SK-N-SH (cell line): Measurements from ENCODE around the gene PHETA2. TPM values are rescaled to one million over a fixed set of nuclear protein-coding genes. Genes with fewer than 3 reads are reported as not detected.
A peak's percentile ranks its signal among the peaks of the same experiment; 100 is the strongest.

Experiments
- CTCF ChIA-PET: fragments of 300-600, 350-600 bp; formaldehyde crosslinking; extraction: SDS; loops from one replicate; lab custom pipeline; 2021; lab: Yijun Ruan, JAX
- POLR2A ChIA-PET: fragments of 350-600 bp; sonication (Branson Sonifier 250); formaldehyde crosslinking; extraction: SDS; loops from one replicate; lab custom pipeline; 2020; ENCODE audit warnings: antibody characterized with exemption, inconsistent platforms; lab: Yijun Ruan, JAX
- DNase-seq: peaks from one replicate; pipeline ENCODE4 v3.0.0; 2012
- H2AFZ ChIP-seq: fragments of 200-600 bp; sonication (generic); 2 replicates; pipeline ENCODE4 v1.8.1; 2016; ENCODE audit warnings: antibody characterized with exemption, mild to moderate bottlenecking, low read depth
- H3F3A ChIP-seq: fragments of 200-600 bp; sonication (generic); replicated peaks from 2 replicates; pipeline ENCODE3; 2016; ENCODE audit warnings: antibody characterized with exemption, mild to moderate bottlenecking; ENCODE audit not compliant: insufficient read depth
- H3K27ac ChIP-seq, 2 experiments: fragments of 200-500 bp in 1 of 2; fragments of 200-600 bp in 1 of 2; sonication (Bioruptor generic) in 1 of 2; sonication (generic), shearing (Covaris generic) in 1 of 2; 2 replicates each; pipeline versions ENCODE4 v1.5.1 to v1.6.1; 2014 to 2016; ENCODE audit warnings: low read depth in 2 of 2, inconsistent platforms in 1 of 2, low read length in 1 of 2, mild to moderate bottlenecking in 1 of 2, mixed read lengths in 1 of 2
- H3K27me3 ChIP-seq: fragments of 200-600 bp; sonication (generic), shearing (Covaris generic); 2 replicates; pipeline ENCODE4 v1.6.1; 2016; ENCODE audit warnings: mixed run types; ENCODE audit not compliant: insufficient read depth
- H3K36me3 ChIP-seq, 2 experiments: fragments of 200-500 bp in 1 of 2; fragments of 200-600 bp in 1 of 2; sonication (Bioruptor generic) in 1 of 2; sonication (generic) in 1 of 2; replicated peaks in 1 of 2; 2 replicates each; pipeline versions ENCODE3 to v1.5.1; 2014 to 2016; ENCODE audit warnings: low read length in 1 of 2, mild to moderate bottlenecking in 1 of 2; ENCODE audit not compliant: insufficient read depth in 2 of 2, control insufficient read depth in 1 of 2
- H3K4me1 ChIP-seq, 2 experiments: fragments of 200-500 bp in 1 of 2; fragments of 200-600 bp in 1 of 2; sonication (Bioruptor generic) in 1 of 2; sonication (generic), shearing (Covaris generic) in 1 of 2; 2 replicates each; pipeline versions ENCODE4 v1.5.1 to v1.6.1; 2014 to 2016; ENCODE audit warnings: low read depth in 1 of 2, low read length in 1 of 2, mixed run types in 1 of 2; ENCODE audit not compliant: insufficient read depth in 2 of 2, control insufficient read depth in 1 of 2
- H3K4me2 ChIP-seq: fragments of 200-600 bp; sonication (generic), shearing (Covaris generic); 2 replicates; pipeline ENCODE4 v1.6.1; 2017; ENCODE audit warnings: mixed run types
- H3K4me3 ChIP-seq, 2 experiments: fragments of 200-500 bp in 1 of 2; fragments of 200-600 bp in 1 of 2; sonication (Bioruptor generic) in 1 of 2; sonication (generic), shearing (Covaris generic) in 1 of 2; 2 replicates each; pipeline versions ENCODE4 v1.5.1 to v1.8.1; 2014 to 2016; ENCODE audit warnings: low read depth in 2 of 2, inconsistent platforms in 1 of 2, low read length in 1 of 2, mild to moderate bottlenecking in 1 of 2, mixed read lengths in 1 of 2, moderate library complexity in 1 of 2
- H3K79me2 ChIP-seq: fragments of 200-600 bp; sonication (generic); 2 replicates; pipeline ENCODE4 v1.8.1; 2017; ENCODE audit warnings: mild to moderate bottlenecking; ENCODE audit not compliant: insufficient read depth
- H3K9ac ChIP-seq: fragments of 200-600 bp; sonication (generic); 2 replicates; pipeline ENCODE4 v1.6.1; 2017; ENCODE audit warnings: mixed run types
- H3K9me2 ChIP-seq: fragments of 200-600 bp; sonication (generic); 2 replicates; pipeline ENCODE4 v1.6.1; 2017; ENCODE audit warnings: mixed run types
- H3K9me3 ChIP-seq: fragments of 200-600 bp; sonication (generic); 2 replicates; pipeline ENCODE4 v1.6.1; 2017; ENCODE audit warnings: mixed run types, mild to moderate bottlenecking, moderate library complexity
- H4K20me1 ChIP-seq: fragments of 200-600 bp; sonication (generic); 2 replicates; pipeline ENCODE4 v1.6.1; 2017; ENCODE audit warnings: mild to moderate bottlenecking, mixed run types; ENCODE audit not compliant: insufficient read depth
- CHD2 ChIP-seq: fragments of 150-350 bp; IDR thresholded peaks from 2 replicates; pipeline ENCODE4 v1.6.1; 2018; ENCODE audit warnings: low read length; ENCODE audit not compliant: partially characterized antibody
- ELF1 ChIP-seq: IDR thresholded peaks from 2 replicates; pipeline ENCODE4 v1.4.0; 2012
- EZH2phosphoT487 ChIP-seq: fragments of 200-600 bp; sonication (generic); IDR thresholded peaks from 2 replicates; pipeline ENCODE4 v1.6.1; 2017; ENCODE audit warnings: low read depth, mixed run types, mild to moderate bottlenecking, antibody characterized with exemption, moderate library complexity, borderline replicate concordance
- FOXM1 ChIP-seq: IDR thresholded peaks from 2 replicates; pipeline ENCODE4 v1.4.0; 2012; ENCODE audit warnings: low read depth, mild to moderate bottlenecking
- GATA2 ChIP-seq: sonication (generic); formaldehyde crosslinking; IDR thresholded peaks from 2 replicates; pipeline ENCODE4 v1.5.0; 2020; ENCODE audit warnings: mild to moderate bottlenecking, missing genetic modification reagents
- JUND ChIP-seq: IDR thresholded peaks from 2 replicates; pipeline ENCODE4 v1.4.0; 2012
- MAX ChIP-seq: IDR thresholded peaks from 2 replicates; pipeline ENCODE4 v1.4.0; 2012; ENCODE audit warnings: low read depth
- MEF2A ChIP-seq: IDR thresholded peaks from 2 replicates; pipeline ENCODE4 v1.4.0; 2012; ENCODE audit warnings: low read depth, borderline replicate concordance
- NFIC ChIP-seq: IDR thresholded peaks from 2 replicates; pipeline ENCODE4 v1.4.0; 2012; ENCODE audit warnings: borderline replicate concordance
- NRF1 ChIP-seq: IDR thresholded peaks from 2 replicates; pipeline ENCODE4 v1.6.1; 2012; ENCODE audit warnings: low read depth, mild to moderate bottlenecking, low read length
- POLR2AphosphoS5 ChIP-seq: IDR thresholded peaks from 2 replicates; pipeline ENCODE4 v1.6.1; 2012; ENCODE audit warnings: low read depth, low read length
- RCOR1 ChIP-seq: fragments of 150-350 bp; IDR thresholded peaks from 2 replicates; pipeline ENCODE4 v1.6.1; 2017; ENCODE audit warnings: antibody characterized with exemption, low read length
- SIN3A ChIP-seq: IDR thresholded peaks from 2 replicates; pipeline ENCODE4 v1.6.1; 2012; ENCODE audit warnings: low read depth, mild to moderate bottlenecking, low read length, moderate library complexity, borderline replicate concordance
- TAF1 ChIP-seq: IDR thresholded peaks from 2 replicates; pipeline ENCODE4 v1.6.1; 2012; ENCODE audit warnings: low read depth, mild to moderate bottlenecking, low read length, moderate library complexity, borderline replicate concordance
- TCF12 ChIP-seq: IDR thresholded peaks from 2 replicates; pipeline ENCODE4 v1.4.0; 2012
- USF2 ChIP-seq: fragments of 150-350 bp; IDR thresholded peaks from 2 replicates; pipeline ENCODE4 v1.6.1; 2017; ENCODE audit warnings: antibody characterized with exemption, low read length, low read depth, borderline replicate concordance
- YY1 ChIP-seq: IDR thresholded peaks from 2 replicates; pipeline ENCODE4 v1.4.0; 2012; ENCODE audit warnings: low read depth, mild to moderate bottlenecking
- WGBS: methylation state at CpG from one replicate; pipeline ENCODE4 v1.1.6; 2017; ENCODE audit warnings: low lambda C conversion rate; 5-methylcytosine and 5-hydroxymethylcytosine counted together
- polyA plus RNA-seq, 3 experiments: library from polyadenylated mRNA; depleted of rRNA; stranded (reverse); fragments of >200 nt; gene quantifications; 2 replicates each; pipeline ENCODE4 v1.2.3, GENCODE V29; 2012
- TF ChIP-seq, protein P1 (sequence below): IDR thresholded peaks from 2 replicates; pipeline ENCODE4 v1.6.1; 2012; ENCODE audit warnings: mild to moderate bottlenecking, low read depth, low read length, moderate library complexity
- TF ChIP-seq, protein P2 (sequence below): IDR thresholded peaks from 2 replicates; pipeline ENCODE4 v1.4.0; 2012; ENCODE audit warnings: low read depth, borderline replicate concordance

PHETA2 gene
- polyA plus RNA-seq, 1 of the 3 experiments (the other 2 are of a cell fraction): 0.05 TPM

DNA sequence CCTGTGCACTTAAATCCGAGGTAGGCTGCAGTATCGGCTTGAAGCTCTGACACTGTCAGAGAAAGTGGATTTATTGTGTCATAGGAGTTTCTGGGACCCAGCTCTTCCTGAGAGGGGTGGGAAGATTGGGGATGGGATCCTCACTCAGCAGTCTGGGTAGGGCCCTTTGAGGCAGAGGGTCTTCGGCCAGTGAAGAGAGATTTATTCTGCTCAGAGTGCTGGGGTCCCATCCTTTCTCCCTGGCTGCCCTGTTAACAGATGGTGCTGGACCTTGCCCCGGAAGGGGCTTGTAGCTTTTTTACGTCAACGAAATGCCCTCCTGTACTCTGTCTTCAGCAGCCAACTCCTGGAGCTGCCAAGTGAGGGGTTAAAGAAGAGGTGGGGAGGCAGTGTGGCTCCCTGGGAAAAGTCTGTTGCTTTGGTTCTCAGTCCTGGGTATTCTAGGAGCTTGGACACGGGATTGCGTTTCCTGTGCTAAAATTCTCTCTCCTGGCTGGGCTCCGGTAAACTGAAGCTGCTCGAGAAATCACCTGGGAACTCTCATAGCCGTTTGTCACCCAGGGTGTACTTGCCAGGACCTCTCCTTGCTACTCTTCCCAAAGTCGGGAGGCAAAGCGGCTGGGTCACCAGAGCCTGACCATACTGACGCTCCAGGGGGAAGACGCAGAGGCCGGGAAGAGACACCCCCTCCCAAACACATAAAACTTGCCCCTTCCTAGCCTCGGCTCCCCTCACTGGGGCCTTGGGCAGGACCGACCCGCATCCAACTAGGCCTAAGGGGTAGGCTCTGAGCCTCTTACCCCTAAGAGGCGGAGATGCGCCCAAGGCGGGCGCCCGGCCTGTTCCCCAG lies 4.6 kb downstream of the PHETA2 start:
- no peaks in the 10 kb centered on the region for H4K20me1 ChIP-seq
- H3F3A ChIP-seq: no peaks in the 10 kb centered on the region
- no peaks in the 10 kb centered on the region for H3K9me3 ChIP-seq
- CTCF ChIA-PET: interaction anchor here (1.2 kb wide), 1 partner anchor 12 kb away, joined by 4 read pairs; no protein-coding TSS in a partner anchor
- no peaks in the 10 kb centered on the region for H3K27me3 ChIP-seq
- 78% methylated on average over 8 of the region's 24 CpGs for WGBS
- no peak for TF ChIP-seq ELF1
- no peak for DNase-seq
- peak overlapping the region; percentile 59; the same call in 1 of the 2 replicates for H2AFZ ChIP-seq
- no peaks in the 10 kb centered on the region for H3K36me3 ChIP-seq
- H3K27ac ChIP-seq: peak overlapping the region; percentile 76 to 78
- peak overlapping the region; percentile 70; the same call in 1 of the 2 replicates for H3K4me2 ChIP-seq
- H3K9ac ChIP-seq: peak overlapping the region; percentile 78
- no peaks in the 10 kb centered on the region for H3K9me2 ChIP-seq
- POLR2A ChIA-PET: no interaction called here
- H3K79me2 ChIP-seq: peaks cover 15% of the 10 kb centered on the region
- H3K4me1 ChIP-seq: peaks cover 0 to 8% of the 10 kb centered on the region in 2 experiments; a peak in 2 of 4 replicates
- H3K4me3 ChIP-seq: peak overlapping the region; percentile 60 to 71; a peak in 3 of 4 replicates

DNA sequence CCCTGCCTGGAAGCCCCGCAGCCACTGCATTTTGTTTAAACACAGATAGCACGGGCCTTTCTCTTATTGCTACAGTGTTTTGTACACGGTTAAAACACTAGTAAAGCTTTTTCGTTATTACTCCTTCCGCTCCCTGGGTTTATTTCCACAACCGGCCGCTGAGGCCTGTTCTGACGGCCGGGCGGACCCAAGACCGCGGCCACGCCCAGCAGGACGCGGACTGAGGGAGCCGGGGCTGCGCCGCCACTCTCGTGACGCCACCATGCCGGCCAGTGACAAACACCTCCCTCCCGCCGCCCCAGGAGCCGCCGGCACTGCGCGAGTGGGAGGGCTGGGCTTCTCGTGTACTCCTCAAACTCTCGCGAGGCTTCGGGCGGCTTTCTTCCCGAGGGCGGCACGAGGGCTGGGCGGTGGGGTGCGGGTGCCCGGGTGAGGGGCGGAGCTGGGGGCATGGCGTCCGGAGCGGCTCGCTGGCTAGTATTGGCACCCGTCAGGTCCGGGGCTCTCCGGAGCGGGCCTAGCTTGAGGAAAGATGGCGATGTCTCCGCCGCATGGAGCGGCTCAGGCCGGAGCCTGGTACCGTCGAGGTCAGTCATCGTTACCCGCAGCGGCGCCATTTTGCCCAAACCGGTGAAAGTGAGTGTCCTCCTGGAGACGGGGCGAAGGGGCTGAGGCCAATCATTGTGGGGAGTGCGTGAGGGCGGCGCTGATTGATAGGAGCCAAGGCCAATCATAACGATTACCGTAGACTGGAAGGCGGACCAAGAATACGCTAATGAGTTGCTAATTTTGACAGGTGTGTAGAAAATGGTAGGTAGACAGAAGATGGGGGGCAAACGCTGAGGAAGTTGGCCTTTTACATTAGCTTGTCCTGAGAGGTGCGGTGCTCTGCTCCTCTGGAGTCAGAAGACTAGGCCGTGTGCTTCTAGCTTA lies 5.5 kb downstream of the PHETA2 start, which contains the start of gene SMDT1:
SMDT1 (plus strand) TSS at position 382 of the 933 bp plus-strand sequence; CDS start at position 451, 69 bp downstream.
- no peaks in the 10 kb centered on the region for H3K9me2 ChIP-seq
- ChIA-PET POLR2A (interaction anchor here (1.5 kb wide), 1 partner anchor 11 kb away, joined by 8 read pairs; the partner anchor contains the start of gene NDUFA6), CTCF (interaction anchor here (1.2 to 1.8 kb wide), 2 partner anchors 11 to 365 kb away, joined by 3 to 13 read pairs; partner anchors contain the start of gene NDUFA6)
- H3K79me2 ChIP-seq: peaks cover 15% of the 10 kb centered on the region
- peak; percentile 92 for DNase-seq
- H3F3A ChIP-seq: no peaks in the 10 kb centered on the region
- H3K36me3 ChIP-seq: no peaks in the 10 kb centered on the region
- no peaks in the 10 kb centered on the region for H4K20me1 ChIP-seq
- H3K27me3 ChIP-seq: no peaks in the 10 kb centered on the region
- H3K4me3 ChIP-seq: peak within 1 kb of the TSS; percentile 60 to 71
- H3K4me2 ChIP-seq: peak within 1 kb of the TSS; percentile 82
- peaks cover 0 to 8% of the 10 kb centered on the region in 2 experiments; a peak in 2 of 4 replicates for H3K4me1 ChIP-seq
- H3K27ac ChIP-seq: peak within 1 kb of the TSS; percentile 78 to 81
- peak within 1 kb of the TSS; percentile 78 for H3K9ac ChIP-seq
- no peaks in the 10 kb centered on the region for H3K9me3 ChIP-seq
- 2% methylated on average over 22 of the region's 71 CpGs for WGBS
- peak within 1 kb of the TSS; percentile 84 for H2AFZ ChIP-seq
- TF ChIP-seq FOXM1: no peak
- TF ChIP-seq EZH2phosphoT487: no peak
- peak; percentile 34; the same call in 1 of the 2 replicates for TF ChIP-seq SIN3A
- no peak for TF ChIP-seq POLR2AphosphoS5
- TF ChIP-seq NRF1: peak; percentile 52; the same call in 1 of the 2 replicates
- TF ChIP-seq YY1: peak; percentile 92
- TF ChIP-seq GATA2 (CRISPR knock-in tag): no peak
- peak; percentile 36; the same call in 1 of the 2 replicates for TF ChIP-seq MAX
- no peak for TF ChIP-seq MEF2A
- TF ChIP-seq, protein P1, sequence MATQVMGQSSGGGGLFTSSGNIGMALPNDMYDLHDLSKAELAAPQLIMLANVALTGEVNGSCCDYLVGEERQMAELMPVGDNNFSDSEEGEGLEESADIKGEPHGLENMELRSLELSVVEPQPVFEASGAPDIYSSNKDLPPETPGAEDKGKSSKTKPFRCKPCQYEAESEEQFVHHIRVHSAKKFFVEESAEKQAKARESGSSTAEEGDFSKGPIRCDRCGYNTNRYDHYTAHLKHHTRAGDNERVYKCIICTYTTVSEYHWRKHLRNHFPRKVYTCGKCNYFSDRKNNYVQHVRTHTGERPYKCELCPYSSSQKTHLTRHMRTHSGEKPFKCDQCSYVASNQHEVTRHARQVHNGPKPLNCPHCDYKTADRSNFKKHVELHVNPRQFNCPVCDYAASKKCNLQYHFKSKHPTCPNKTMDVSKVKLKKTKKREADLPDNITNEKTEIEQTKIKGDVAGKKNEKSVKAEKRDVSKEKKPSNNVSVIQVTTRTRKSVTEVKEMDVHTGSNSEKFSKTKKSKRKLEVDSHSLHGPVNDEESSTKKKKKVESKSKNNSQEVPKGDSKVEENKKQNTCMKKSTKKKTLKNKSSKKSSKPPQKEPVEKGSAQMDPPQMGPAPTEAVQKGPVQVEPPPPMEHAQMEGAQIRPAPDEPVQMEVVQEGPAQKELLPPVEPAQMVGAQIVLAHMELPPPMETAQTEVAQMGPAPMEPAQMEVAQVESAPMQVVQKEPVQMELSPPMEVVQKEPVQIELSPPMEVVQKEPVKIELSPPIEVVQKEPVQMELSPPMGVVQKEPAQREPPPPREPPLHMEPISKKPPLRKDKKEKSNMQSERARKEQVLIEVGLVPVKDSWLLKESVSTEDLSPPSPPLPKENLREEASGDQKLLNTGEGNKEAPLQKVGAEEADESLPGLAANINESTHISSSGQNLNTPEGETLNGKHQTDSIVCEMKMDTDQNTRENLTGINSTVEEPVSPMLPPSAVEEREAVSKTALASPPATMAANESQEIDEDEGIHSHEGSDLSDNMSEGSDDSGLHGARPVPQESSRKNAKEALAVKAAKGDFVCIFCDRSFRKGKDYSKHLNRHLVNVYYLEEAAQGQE: 0 out of 2 replicates have a peak, but pooled peaks have one; percentile 24
- peak; percentile 98 for TF ChIP-seq CHD2
- TF ChIP-seq TAF1: peak; percentile 93
- TF ChIP-seq ELF1: no peak
- no peak for TF ChIP-seq TCF12
- TF ChIP-seq, protein P2, sequence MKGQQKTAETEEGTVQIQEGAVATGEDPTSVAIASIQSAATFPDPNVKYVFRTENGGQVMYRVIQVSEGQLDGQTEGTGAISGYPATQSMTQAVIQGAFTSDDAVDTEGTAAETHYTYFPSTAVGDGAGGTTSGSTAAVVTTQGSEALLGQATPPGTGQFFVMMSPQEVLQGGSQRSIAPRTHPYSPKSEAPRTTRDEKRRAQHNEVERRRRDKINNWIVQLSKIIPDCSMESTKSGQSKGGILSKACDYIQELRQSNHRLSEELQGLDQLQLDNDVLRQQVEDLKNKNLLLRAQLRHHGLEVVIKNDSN: 0 out of 2 replicates have a peak, but pooled peaks have one; percentile 14
- TF ChIP-seq JUND: no peak
- no peak for TF ChIP-seq RCOR1
- no peak for TF ChIP-seq USF2
- no peak for TF ChIP-seq NFIC
